ENCODE results near the gene HIF3A. TPM values are rescaled to one million over a fixed set of nuclear protein-coding genes. Genes with fewer than 3 reads are reported as not detected.

The HIF3A gene
- total and polyA plus RNA-seq, 2 experiments from 2014 or later = 54.6 to 149 TPM

GRCh38 chr19:46378268-46378667 lies 81.4 kb downstream of the HIF3A start:
- no peaks in the 10 kb centered on the region for H3K9me2 ChIP-seq (replicated peaks; ENCODE audit: insufficient read depth)
- H3K79me2 ChIP-seq = peaks cover 28% of the 10 kb centered on the region
- peak overlapping the region; percentile 43 for H3K27ac ChIP-seq
- 25% methylated on average over 2 of the region's 2 CpGs for WGBS (ENCODE audit: low lambda C conversion rate, missing lambda C conversion rate)
- H4K20me1 ChIP-seq (ENCODE audit: insufficient read depth, poor library complexity, severe bottlenecking) = peaks cover 3% of the 10 kb centered on the region
- TF ChIP-seq, protein P1, sequence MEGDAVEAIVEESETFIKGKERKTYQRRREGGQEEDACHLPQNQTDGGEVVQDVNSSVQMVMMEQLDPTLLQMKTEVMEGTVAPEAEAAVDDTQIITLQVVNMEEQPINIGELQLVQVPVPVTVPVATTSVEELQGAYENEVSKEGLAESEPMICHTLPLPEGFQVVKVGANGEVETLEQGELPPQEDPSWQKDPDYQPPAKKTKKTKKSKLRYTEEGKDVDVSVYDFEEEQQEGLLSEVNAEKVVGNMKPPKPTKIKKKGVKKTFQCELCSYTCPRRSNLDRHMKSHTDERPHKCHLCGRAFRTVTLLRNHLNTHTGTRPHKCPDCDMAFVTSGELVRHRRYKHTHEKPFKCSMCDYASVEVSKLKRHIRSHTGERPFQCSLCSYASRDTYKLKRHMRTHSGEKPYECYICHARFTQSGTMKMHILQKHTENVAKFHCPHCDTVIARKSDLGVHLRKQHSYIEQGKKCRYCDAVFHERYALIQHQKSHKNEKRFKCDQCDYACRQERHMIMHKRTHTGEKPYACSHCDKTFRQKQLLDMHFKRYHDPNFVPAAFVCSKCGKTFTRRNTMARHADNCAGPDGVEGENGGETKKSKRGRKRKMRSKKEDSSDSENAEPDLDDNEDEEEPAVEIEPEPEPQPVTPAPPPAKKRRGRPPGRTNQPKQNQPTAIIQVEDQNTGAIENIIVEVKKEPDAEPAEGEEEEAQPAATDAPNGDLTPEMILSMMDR (IDR thresholded peaks at IDR 0.05; ENCODE audit: poor library complexity) = no peak
- TF ChIP-seq EZH2phosphoT487 (IDR thresholded peaks at IDR 0.05; ENCODE audit: low read depth, severe bottlenecking, unreplicated experiment) (no peak), EZH2 (IDR thresholded peaks at IDR 0.05; ENCODE audit: borderline replicate concordance) (no peak)
- H3K36me3 ChIP-seq (replicated peaks; ENCODE audit: insufficient read depth, low read depth) = peaks cover 6% of the 10 kb centered on the region
- no peak overlapping the region for H3K4me3 ChIP-seq
- no peaks in the 10 kb centered on the region for H3K27me3 ChIP-seq
- peaks cover 12% of the 10 kb centered on the region for H3K4me1 ChIP-seq (ENCODE audit: insufficient read depth)
- no peak overlapping the region for H3K4me2 ChIP-seq
- DNase-seq (ENCODE audit: low spot score) = peak; percentile 30
- H3K9me3 ChIP-seq (ENCODE audit: low read depth) = no peaks in the 10 kb centered on the region
- H2AFZ ChIP-seq = no peak overlapping the region

DNA sequence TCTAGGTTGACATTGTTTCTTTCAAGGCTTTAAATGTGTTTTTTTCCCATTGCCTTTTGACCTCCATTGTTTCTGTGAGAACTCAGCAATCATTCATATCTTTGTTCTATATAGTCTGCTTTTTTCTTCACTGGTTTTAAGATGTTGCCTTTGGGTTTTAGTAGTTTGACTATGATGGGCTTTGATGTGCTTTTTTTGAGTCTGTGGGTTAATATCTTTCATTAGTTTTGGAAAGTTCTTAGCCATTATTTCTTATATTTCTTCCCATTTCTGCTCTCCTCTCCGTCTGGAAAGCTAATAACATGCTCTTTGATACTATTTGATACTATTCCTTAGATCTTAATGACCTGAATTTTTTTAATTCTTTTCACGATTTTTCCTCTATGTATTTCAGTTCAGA lies 83.8 kb downstream of the HIF3A start:
- peaks cover 7% of the 10 kb centered on the region for H3K4me1 ChIP-seq (ENCODE audit: insufficient read depth)
- no peak overlapping the region for H3K4me2 ChIP-seq
- H4K20me1 ChIP-seq (ENCODE audit: insufficient read depth, poor library complexity, severe bottlenecking) = no peaks in the 10 kb centered on the region
- H3K9me3 ChIP-seq (ENCODE audit: low read depth) = no peaks in the 10 kb centered on the region
- H3K27ac ChIP-seq = no peak overlapping the region
- peaks cover 23% of the 10 kb centered on the region for H3K79me2 ChIP-seq
- H3K36me3 ChIP-seq (replicated peaks; ENCODE audit: insufficient read depth, low read depth) = peaks cover 6% of the 10 kb centered on the region
- no peaks in the 10 kb centered on the region for H3K9me2 ChIP-seq (replicated peaks; ENCODE audit: insufficient read depth)
- TF ChIP-seq, protein P1 (IDR thresholded peaks at IDR 0.05; ENCODE audit: poor library complexity) = no peak
- WGBS (ENCODE audit: low lambda C conversion rate, missing lambda C conversion rate) = 97% methylated on average over 2 of the region's 2 CpGs
- no peaks in the 10 kb centered on the region for H3K27me3 ChIP-seq
- H2AFZ ChIP-seq = no peak overlapping the region
- no peak for DNase-seq (ENCODE audit: low spot score)
- H3K4me3 ChIP-seq = no peak overlapping the region

GRCh38 chr19:46381346-46381745 lies 84.5 kb downstream of the HIF3A start:
- Histone ChIP-seq H3K27me3 (no peaks in the 10 kb centered on the region), H3K4me2 (no peak overlapping the region), H3K4me3 (no peak overlapping the region), H3K27ac (no peak overlapping the region), H3K9me2 (replicated peaks; ENCODE audit: insufficient read depth) (no peaks in the 10 kb centered on the region), H4K20me1 (ENCODE audit: insufficient read depth, poor library complexity, severe bottlenecking) (no peaks in the 10 kb centered on the region), H3K79me2 (peaks cover 23% of the 10 kb centered on the region), H3K36me3 (replicated peaks; ENCODE audit: insufficient read depth, low read depth) (peaks cover 6% of the 10 kb centered on the region), H3K4me1 (ENCODE audit: insufficient read depth) (peaks cover 7% of the 10 kb centered on the region), H3K9me3 (ENCODE audit: low read depth) (no peaks in the 10 kb centered on the region), H2AFZ (no peak overlapping the region)
- DNase-seq (ENCODE audit: low spot score) = no peak
- 93% methylated on average over 2 of the region's 2 CpGs for WGBS (ENCODE audit: low lambda C conversion rate, missing lambda C conversion rate)
- TF ChIP-seq, protein P1 (IDR thresholded peaks at IDR 0.05; ENCODE audit: poor library complexity) = no peak
- no peak for TF ChIP-seq EZH2 (IDR thresholded peaks at IDR 0.05; ENCODE audit: borderline replicate concordance)
- TF ChIP-seq EZH2phosphoT487 (IDR thresholded peaks at IDR 0.05; ENCODE audit: low read depth, severe bottlenecking, unreplicated experiment) = no peak

All from hepatocyte (in vitro differentiated cells).